ENCODE measurements around the gene PAPPA2. TPM values are rescaled to one million over a fixed set of nuclear protein-coding genes. Genes with fewer than 3 reads are reported as not detected.

PAPPA2 gene
- polyA plus RNA-seq, 1 donor, result 1.4 TPM

- Histone ChIP-seq H3K4me1 (ENCODE audit: control insufficient read depth, insufficient read depth, low read length) (no peaks in the 10 kb centered on the region), H3K36me3 (ENCODE audit: control insufficient read depth, insufficient read depth, low read length) (no peaks in the 10 kb centered on the region), H3K27ac (ENCODE audit: low read length) (no peak overlapping the region), H3K4me3 (ENCODE audit: low read length) (no peak overlapping the region), H3K9me3 (ENCODE audit: control insufficient read depth, low read depth, low read length) (no peaks in the 10 kb centered on the region), H3K27me3 (ENCODE audit: control insufficient read depth, insufficient read depth, low read length) (no peaks in the 10 kb centered on the region)
- DNase-seq, result no peak
- WGBS (ENCODE audit: insufficient coverage, low lambda C conversion rate), result 20% methylated on average over 1 of the region's 3 CpGs
Observed at GRCh38 chr1:176849281-176849680, 386.3 kb downstream of the PAPPA2 start.

GRCh38 chr1:176850871-176851270, 387.9 kb downstream of the PAPPA2 start:
- 83% methylated on average over 1 of the region's 4 CpGs for WGBS (ENCODE audit: insufficient coverage, low lambda C conversion rate)
- no peaks in the 10 kb centered on the region for H3K27me3 ChIP-seq (ENCODE audit: control insufficient read depth, insufficient read depth, low read length)
- no peak overlapping the region for H3K27ac ChIP-seq (ENCODE audit: low read length)
- no peaks in the 10 kb centered on the region for H3K4me1 ChIP-seq (ENCODE audit: control insufficient read depth, insufficient read depth, low read length)
- no peak overlapping the region for H3K4me3 ChIP-seq (ENCODE audit: low read length)
- no peak for DNase-seq
- no peaks in the 10 kb centered on the region for H3K9me3 ChIP-seq (ENCODE audit: control insufficient read depth, low read depth, low read length)
- H3K36me3 ChIP-seq (ENCODE audit: control insufficient read depth, insufficient read depth, low read length), result no peaks in the 10 kb centered on the region

- no peaks in the 10 kb centered on the region for H3K9me3 ChIP-seq (ENCODE audit: control insufficient read depth, low read depth, low read length)
- no peaks in the 10 kb centered on the region for H3K27me3 ChIP-seq (ENCODE audit: control insufficient read depth, insufficient read depth, low read length)
- H3K4me3 ChIP-seq (ENCODE audit: low read length), result no peak overlapping the region
- H3K4me1 ChIP-seq (ENCODE audit: control insufficient read depth, insufficient read depth, low read length), result no peaks in the 10 kb centered on the region
- 100% methylated on average over 2 of the region's 3 CpGs for WGBS (ENCODE audit: insufficient coverage, low lambda C conversion rate)
- H3K36me3 ChIP-seq (ENCODE audit: control insufficient read depth, insufficient read depth, low read length), result no peaks in the 10 kb centered on the region
- no peak overlapping the region for H3K27ac ChIP-seq (ENCODE audit: low read length)
- no peak for DNase-seq
Observed at GRCh38 chr1:176852124-176852523, 389.1 kb downstream of the PAPPA2 start.

GRCh38 chr1:176853503-176853902, 390.5 kb downstream of the PAPPA2 start:
- DNase-seq, result no peak
- Histone ChIP-seq H3K27me3 (ENCODE audit: control insufficient read depth, insufficient read depth, low read length) (no peaks in the 10 kb centered on the region), H3K9me3 (ENCODE audit: control insufficient read depth, low read depth, low read length) (no peaks in the 10 kb centered on the region), H3K4me1 (ENCODE audit: control insufficient read depth, insufficient read depth, low read length) (no peaks in the 10 kb centered on the region), H3K36me3 (ENCODE audit: control insufficient read depth, insufficient read depth, low read length) (no peaks in the 10 kb centered on the region), H3K4me3 (ENCODE audit: low read length) (no peak overlapping the region), H3K27ac (ENCODE audit: low read length) (no peak overlapping the region)
- WGBS (ENCODE audit: insufficient coverage, low lambda C conversion rate), result no CpG with 5 or more reads among the region's 3 CpGs

GRCh38 chr1:176854121-176854520, 391.1 kb downstream of the PAPPA2 start:
- no peaks in the 10 kb centered on the region for H3K27me3 ChIP-seq (ENCODE audit: control insufficient read depth, insufficient read depth, low read length)
- no peaks in the 10 kb centered on the region for H3K36me3 ChIP-seq (ENCODE audit: control insufficient read depth, insufficient read depth, low read length)
- H3K4me3 ChIP-seq (ENCODE audit: low read length), result no peak overlapping the region
- no peak overlapping the region for H3K27ac ChIP-seq (ENCODE audit: low read length)
- no peaks in the 10 kb centered on the region for H3K9me3 ChIP-seq (ENCODE audit: control insufficient read depth, low read depth, low read length)
- WGBS (ENCODE audit: insufficient coverage, low lambda C conversion rate), result no CpG with 5 or more reads among the region's 4 CpGs
- H3K4me1 ChIP-seq (ENCODE audit: control insufficient read depth, insufficient read depth, low read length), result no peaks in the 10 kb centered on the region
- DNase-seq, result no peak

GRCh38 chr1:176854758-176855745, 392.1 kb downstream of the PAPPA2 start:
- no peaks in the 10 kb centered on the region for H3K4me1 ChIP-seq (ENCODE audit: control insufficient read depth, insufficient read depth, low read length)
- WGBS (ENCODE audit: insufficient coverage, low lambda C conversion rate), result 92% methylated on average over 4 of the region's 7 CpGs

GRCh38 chr1:176857632-176858031, 394.7 kb downstream of the PAPPA2 start:
- Histone ChIP-seq H3K9me3 (ENCODE audit: control insufficient read depth, low read depth, low read length) (no peaks in the 10 kb centered on the region), H3K27ac (ENCODE audit: low read length) (no peak overlapping the region), H3K4me1 (ENCODE audit: control insufficient read depth, insufficient read depth, low read length) (no peaks in the 10 kb centered on the region), H3K4me3 (ENCODE audit: low read length) (no peak overlapping the region), H3K27me3 (ENCODE audit: control insufficient read depth, insufficient read depth, low read length) (no peaks in the 10 kb centered on the region), H3K36me3 (ENCODE audit: control insufficient read depth, insufficient read depth, low read length) (no peaks in the 10 kb centered on the region)
- no CpG with 5 or more reads among the region's 4 CpGs for WGBS (ENCODE audit: insufficient coverage, low lambda C conversion rate)
- no peak for DNase-seq

More at GRCh38 chr1:176854758-176855745, 392.1 kb downstream of the PAPPA2 start:
- Histone ChIP-seq H3K9me3 (ENCODE audit: control insufficient read depth, low read depth, low read length) (no peaks in the 10 kb centered on the region), H3K27me3 (ENCODE audit: control insufficient read depth, insufficient read depth, low read length) (no peaks in the 10 kb centered on the region), H3K36me3 (ENCODE audit: control insufficient read depth, insufficient read depth, low read length) (no peaks in the 10 kb centered on the region), H3K4me3 (ENCODE audit: low read length) (no peak overlapping the region), H3K27ac (ENCODE audit: low read length) (no peak overlapping the region)
- DNase-seq, result no peak

GRCh38 chr1:176858433-176858916, 395.5 kb downstream of the PAPPA2 start:
- Histone ChIP-seq H3K4me1 (ENCODE audit: control insufficient read depth, insufficient read depth, low read length) (no peaks in the 10 kb centered on the region), H3K27me3 (ENCODE audit: control insufficient read depth, insufficient read depth, low read length) (no peaks in the 10 kb centered on the region), H3K9me3 (ENCODE audit: control insufficient read depth, low read depth, low read length) (no peaks in the 10 kb centered on the region), H3K4me3 (ENCODE audit: low read length) (no peak overlapping the region), H3K36me3 (ENCODE audit: control insufficient read depth, insufficient read depth, low read length) (no peaks in the 10 kb centered on the region), H3K27ac (ENCODE audit: low read length) (no peak overlapping the region)
- 68% methylated on average over 3 of the region's 4 CpGs for WGBS (ENCODE audit: insufficient coverage, low lambda C conversion rate)
- DNase-seq, result no peak

- no peaks in the 10 kb centered on the region for H3K36me3 ChIP-seq (ENCODE audit: control insufficient read depth, insufficient read depth, low read length)
- no peaks in the 10 kb centered on the region for H3K4me1 ChIP-seq (ENCODE audit: control insufficient read depth, insufficient read depth, low read length)
- no CpG with 5 or more reads among the region's 4 CpGs for WGBS (ENCODE audit: insufficient coverage, low lambda C conversion rate)
- no peaks in the 10 kb centered on the region for H3K9me3 ChIP-seq (ENCODE audit: control insufficient read depth, low read depth, low read length)
- no peak for DNase-seq
- H3K27ac ChIP-seq (ENCODE audit: low read length), result no peak overlapping the region
- H3K4me3 ChIP-seq (ENCODE audit: low read length), result no peak overlapping the region
- H3K27me3 ChIP-seq (ENCODE audit: control insufficient read depth, insufficient read depth, low read length), result no peaks in the 10 kb centered on the region
Observed at GRCh38 chr1:176863613-176864012, 400.6 kb downstream of the PAPPA2 start.

GRCh38 chr1:176864211-176864610, 401.2 kb downstream of the PAPPA2 start:
- Histone ChIP-seq H3K27ac (ENCODE audit: low read length) (no peak overlapping the region), H3K27me3 (ENCODE audit: control insufficient read depth, insufficient read depth, low read length) (no peaks in the 10 kb centered on the region), H3K4me3 (ENCODE audit: low read length) (no peak overlapping the region), H3K36me3 (ENCODE audit: control insufficient read depth, insufficient read depth, low read length) (no peaks in the 10 kb centered on the region), H3K4me1 (ENCODE audit: control insufficient read depth, insufficient read depth, low read length) (no peaks in the 10 kb centered on the region), H3K9me3 (ENCODE audit: control insufficient read depth, low read depth, low read length) (no peaks in the 10 kb centered on the region)
- no CpG with 5 or more reads among the region's 9 CpGs for WGBS (ENCODE audit: insufficient coverage, low lambda C conversion rate)
- DNase-seq, result no peak

All from large intestine (tissue), 3 donors.